ENCODE measurements around the gene AFF3.
"Not testable (repeated sequence)": the region's sequence is repeated elsewhere in the genome, so short reads cannot be mapped to it uniquely, and the experiment has no call there.

Gene AFF3

DNA sequence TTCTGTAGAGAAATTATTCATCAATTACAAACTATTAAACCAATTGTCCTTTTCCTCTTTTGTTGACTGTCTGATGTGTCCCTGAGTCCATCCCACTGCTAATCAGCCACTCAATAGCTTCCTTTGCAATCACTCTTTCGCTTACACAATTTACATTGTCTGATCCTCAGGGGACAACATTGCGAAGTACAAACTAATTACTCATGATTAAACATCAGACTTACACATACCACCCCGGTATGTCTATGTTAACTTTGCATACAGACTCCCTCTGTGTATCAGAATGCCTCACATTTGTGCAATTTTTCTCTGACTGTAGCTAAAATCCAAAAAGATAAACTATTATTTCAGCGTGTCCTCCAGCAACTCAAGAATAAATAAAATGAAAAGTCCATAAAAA, 388.2 kb downstream of the AFF3 start:
- peak; percentile 33 for DNase-seq (ENCODE audit: low read depth)
- TF ChIP-seq, protein P1, sequence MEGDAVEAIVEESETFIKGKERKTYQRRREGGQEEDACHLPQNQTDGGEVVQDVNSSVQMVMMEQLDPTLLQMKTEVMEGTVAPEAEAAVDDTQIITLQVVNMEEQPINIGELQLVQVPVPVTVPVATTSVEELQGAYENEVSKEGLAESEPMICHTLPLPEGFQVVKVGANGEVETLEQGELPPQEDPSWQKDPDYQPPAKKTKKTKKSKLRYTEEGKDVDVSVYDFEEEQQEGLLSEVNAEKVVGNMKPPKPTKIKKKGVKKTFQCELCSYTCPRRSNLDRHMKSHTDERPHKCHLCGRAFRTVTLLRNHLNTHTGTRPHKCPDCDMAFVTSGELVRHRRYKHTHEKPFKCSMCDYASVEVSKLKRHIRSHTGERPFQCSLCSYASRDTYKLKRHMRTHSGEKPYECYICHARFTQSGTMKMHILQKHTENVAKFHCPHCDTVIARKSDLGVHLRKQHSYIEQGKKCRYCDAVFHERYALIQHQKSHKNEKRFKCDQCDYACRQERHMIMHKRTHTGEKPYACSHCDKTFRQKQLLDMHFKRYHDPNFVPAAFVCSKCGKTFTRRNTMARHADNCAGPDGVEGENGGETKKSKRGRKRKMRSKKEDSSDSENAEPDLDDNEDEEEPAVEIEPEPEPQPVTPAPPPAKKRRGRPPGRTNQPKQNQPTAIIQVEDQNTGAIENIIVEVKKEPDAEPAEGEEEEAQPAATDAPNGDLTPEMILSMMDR (IDR thresholded peaks at IDR 0.05; ENCODE audit: insufficient read depth, low read depth, low read length, missing control alignments), result no peak
- H3K4me3 ChIP-seq (ENCODE audit: low read length), result no peak overlapping the region

GRCh38 chr2:99753505-99753904, 388.9 kb downstream of the AFF3 start:
- no peak for DNase-seq (ENCODE audit: low read depth)
- TF ChIP-seq, protein P1 (IDR thresholded peaks at IDR 0.05; ENCODE audit: insufficient read depth, low read depth, low read length, missing control alignments), result no peak
- no peak overlapping the region for H3K4me3 ChIP-seq (ENCODE audit: low read length)

DNA sequence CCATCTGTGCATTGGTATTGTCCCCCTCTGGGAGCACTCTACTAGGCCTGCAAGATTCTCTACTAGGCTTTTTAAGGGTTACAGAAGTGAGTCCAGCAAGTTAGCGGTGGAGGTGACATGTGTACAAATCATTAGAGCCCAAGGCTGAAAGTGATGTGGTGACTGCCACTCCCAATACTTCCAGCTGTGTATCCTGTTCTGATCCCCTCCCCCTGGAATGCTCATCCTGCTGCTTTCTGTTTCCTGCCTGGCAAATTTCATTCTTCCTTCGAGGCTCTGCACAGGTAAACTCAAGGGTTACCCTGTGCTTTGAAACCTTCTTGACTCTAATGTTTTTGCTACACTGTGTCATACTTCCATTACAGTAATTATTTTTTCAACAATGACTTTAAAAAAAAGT, 394.0 kb downstream of the AFF3 start:
- TF ChIP-seq, protein P1 (IDR thresholded peaks at IDR 0.05; ENCODE audit: insufficient read depth, low read depth, low read length, missing control alignments), result no peak
- H3K4me3 ChIP-seq (ENCODE audit: low read length), result no peak overlapping the region
- DNase-seq (ENCODE audit: low read depth), result no peak

GRCh38 chr2:99747842-99748241, 394.5 kb downstream of the AFF3 start:
- H3K4me3 ChIP-seq (ENCODE audit: low read length), result no peak overlapping the region
- DNase-seq (ENCODE audit: low read depth), result no peak
- TF ChIP-seq, protein P1 (IDR thresholded peaks at IDR 0.05; ENCODE audit: insufficient read depth, low read depth, low read length, missing control alignments), result no peak

DNA sequence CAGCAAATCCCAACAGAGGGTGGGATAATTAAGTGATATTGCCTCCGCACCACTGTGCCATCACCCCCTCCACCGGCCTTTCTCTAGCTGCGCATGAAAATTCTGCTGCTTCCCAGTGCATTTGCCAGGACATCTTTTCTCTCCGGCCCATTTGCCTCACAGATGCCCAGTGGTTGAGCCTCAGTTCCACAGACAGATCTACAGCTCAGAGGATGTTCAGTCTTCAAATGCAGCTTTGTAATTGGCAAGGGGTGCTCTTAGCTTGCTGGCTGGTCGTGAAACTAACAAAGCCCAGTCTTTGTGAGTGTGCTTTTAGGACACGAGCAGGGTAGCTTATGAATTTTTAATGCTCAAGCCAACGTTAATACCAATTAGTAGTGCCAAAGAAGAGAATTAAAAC, 399.2 kb downstream of the AFF3 start:
- no peak overlapping the region for H3K4me3 ChIP-seq (ENCODE audit: low read length)
- TF ChIP-seq, protein P1 (IDR thresholded peaks at IDR 0.05; ENCODE audit: insufficient read depth, low read depth, low read length, missing control alignments), result no peak
- DNase-seq (ENCODE audit: low read depth), result no peak

- no peak for DNase-seq (ENCODE audit: low read depth)
- TF ChIP-seq, protein P1 (IDR thresholded peaks at IDR 0.05; ENCODE audit: insufficient read depth, low read depth, low read length, missing control alignments), result no peak
- no peak overlapping the region for H3K4me3 ChIP-seq (ENCODE audit: low read length)
These were observed 404.9 kb downstream of the AFF3 start for GRCh38 chr2:99737537-99737936.

- no peak for DNase-seq (ENCODE audit: low read depth)
- H3K4me3 ChIP-seq (ENCODE audit: low read length), result no peak overlapping the region
- TF ChIP-seq, protein P1 (IDR thresholded peaks at IDR 0.05; ENCODE audit: insufficient read depth, low read depth, low read length, missing control alignments), result no peak
These were observed 406.6 kb downstream of the AFF3 start for GRCh38 chr2:99735753-99736152.

DNA sequence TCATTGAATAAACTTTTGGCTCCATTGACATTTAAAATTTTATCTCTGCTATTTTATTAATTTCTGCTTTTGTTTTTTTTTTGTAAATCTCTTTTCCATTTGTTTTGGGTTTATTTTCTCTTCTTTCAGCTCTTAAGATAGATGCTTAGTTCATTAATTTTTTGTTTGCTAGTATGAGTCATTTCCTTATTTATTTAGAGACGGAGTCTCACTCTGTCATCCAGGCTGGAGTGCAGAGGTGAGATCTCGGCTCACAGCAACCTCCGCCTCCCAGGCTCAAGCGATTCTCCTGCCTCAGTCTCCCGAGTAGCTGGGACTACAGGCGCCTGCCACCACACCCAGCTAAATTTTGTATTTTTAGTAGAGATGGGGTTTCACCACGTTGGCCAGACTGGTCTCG, 407.1 kb downstream of the AFF3 start:
- DNase-seq (ENCODE audit: low read depth); H3K4me3 ChIP-seq (ENCODE audit: low read length): not testable (repeated sequence)
